ENCODE measurements around the gene UACA. TPM values are rescaled to one million over a fixed set of nuclear protein-coding genes. Genes with fewer than 3 reads are reported as not detected.

Gene UACA
- total RNA-seq, 1 donor: 149 TPM

DNA sequence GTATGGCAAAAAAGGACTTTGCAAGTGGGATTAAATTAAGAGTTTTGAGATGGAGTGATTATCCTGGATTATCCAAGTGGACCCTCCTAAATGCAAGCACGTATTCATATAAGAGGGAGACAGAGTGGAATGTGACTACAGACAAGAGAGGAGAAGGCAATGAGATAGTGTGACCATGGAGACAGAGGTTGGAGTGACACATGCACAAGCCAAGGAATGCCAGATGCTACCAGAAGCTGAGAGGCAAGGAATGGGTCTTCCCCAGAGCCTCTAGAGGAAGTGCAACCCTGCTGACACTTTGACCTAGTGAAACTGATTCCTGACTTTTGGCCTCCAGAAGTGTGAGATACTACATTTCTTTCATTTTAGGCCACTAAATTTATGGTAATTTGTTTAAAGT, 117.2 kb downstream of the UACA start:
- TF ChIP-seq CTCF (IDR thresholded peaks at IDR 0.05; ENCODE audit: insufficient read depth, low read length): no peak
- no peak overlapping the region for H3K4me3 ChIP-seq (ENCODE audit: low read depth, low read length)
- no peak for DNase-seq (ENCODE audit: low read depth)

DNA sequence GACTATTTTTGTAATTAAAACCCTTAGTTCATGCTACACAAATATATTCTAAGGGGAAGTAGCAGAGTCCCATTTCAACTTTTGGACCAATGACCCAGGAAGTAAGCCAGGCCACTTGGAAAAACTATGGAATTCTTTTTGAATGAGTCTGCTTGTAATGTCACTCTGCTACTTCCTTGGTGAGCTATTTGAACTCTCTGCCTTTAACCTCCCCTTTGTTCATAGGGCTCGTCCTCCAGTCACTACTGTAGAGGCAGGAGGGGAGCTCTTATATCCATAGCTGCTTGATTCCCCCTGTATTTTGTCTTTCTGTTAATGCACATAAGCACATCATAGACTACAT, 119.6 kb downstream of the UACA start:
- peak; percentile 47 for DNase-seq (ENCODE audit: low read depth)
- H3K4me3 ChIP-seq (ENCODE audit: low read depth, low read length): no peak overlapping the region
- no peak for TF ChIP-seq CTCF (IDR thresholded peaks at IDR 0.05; ENCODE audit: insufficient read depth, low read length)

DNA sequence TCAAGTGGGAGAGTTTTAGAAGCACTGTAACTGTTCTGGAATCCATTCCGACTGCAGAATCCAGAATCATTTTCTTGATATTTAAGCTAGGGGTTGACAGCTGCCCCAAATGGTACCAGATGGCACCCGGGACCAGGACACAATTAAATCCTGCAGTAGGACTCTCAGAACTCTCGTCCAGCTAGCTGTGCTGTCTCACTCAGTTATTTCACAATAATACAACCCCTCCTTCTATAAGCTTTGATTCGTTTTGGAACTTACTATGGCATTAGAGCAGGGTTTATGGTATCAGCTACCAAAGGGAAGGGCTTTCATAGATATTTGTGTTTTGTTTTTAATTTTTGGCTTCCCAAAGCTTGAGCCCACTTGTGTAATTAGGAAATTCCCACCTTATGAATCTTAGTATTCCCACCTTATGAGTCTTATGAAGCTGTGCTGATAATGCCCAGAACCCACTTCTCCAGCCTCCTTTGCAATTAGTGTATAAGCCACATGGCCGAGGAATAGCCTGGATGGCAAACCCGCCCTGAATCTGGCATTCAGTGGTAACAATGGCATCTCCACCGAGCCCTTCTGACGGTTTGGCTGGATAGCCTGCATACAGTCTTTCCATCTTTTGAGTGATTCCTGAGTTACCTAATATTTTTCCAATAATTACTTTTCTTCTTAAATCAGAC, 120.1 kb downstream of the UACA start:
- H3K4me3 ChIP-seq (ENCODE audit: low read depth, low read length): no peak overlapping the region
- no peak for DNase-seq (ENCODE audit: low read depth)
- no peak for TF ChIP-seq CTCF (IDR thresholded peaks at IDR 0.05; ENCODE audit: insufficient read depth, low read length)

DNA sequence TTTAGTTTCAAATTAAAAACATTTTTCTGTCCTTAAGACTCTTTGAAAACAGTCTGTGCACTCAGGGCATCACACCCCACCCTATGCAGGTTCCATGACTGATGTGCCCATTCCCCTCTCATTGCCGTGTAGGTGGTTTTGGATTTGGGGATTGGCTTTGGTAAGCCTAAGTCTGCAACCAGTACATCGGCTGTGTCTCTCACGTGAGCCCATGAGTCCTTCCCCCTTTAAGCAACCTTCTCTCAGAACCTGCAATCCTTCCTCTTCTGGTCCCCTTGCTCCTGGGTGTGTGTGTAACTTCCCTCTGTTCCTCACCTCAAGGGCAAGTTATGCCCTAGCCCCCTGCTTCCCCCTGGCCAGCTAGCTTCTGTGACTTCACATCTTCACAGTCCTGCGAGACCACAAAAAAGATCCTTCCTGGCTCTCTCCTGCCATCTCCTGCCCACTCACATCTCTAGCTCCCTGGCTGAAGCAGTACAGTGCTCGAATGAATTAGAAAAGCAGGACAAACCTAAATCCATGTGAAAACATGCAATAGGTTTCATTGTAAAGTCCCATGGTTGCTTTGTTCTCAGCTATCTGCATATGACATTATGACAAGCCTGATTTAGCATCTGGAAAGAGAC, 126.7 kb downstream of the UACA start:
- DNase-seq (ENCODE audit: low read depth): peak; percentile 45
- peak; percentile 58 for TF ChIP-seq CTCF (IDR thresholded peaks at IDR 0.05; ENCODE audit: insufficient read depth, low read length)

GRCh38 chr15:70635895-70636294, 127.5 kb downstream of the UACA start:
- no peak for TF ChIP-seq CTCF (IDR thresholded peaks at IDR 0.05; ENCODE audit: insufficient read depth, low read length)
- H3K4me3 ChIP-seq (ENCODE audit: low read depth, low read length): no peak overlapping the region
- DNase-seq (ENCODE audit: low read depth): no peak

More for the DNA sequence above, 126.7 kb downstream of the UACA start:
- no peak overlapping the region for H3K4me3 ChIP-seq (ENCODE audit: low read depth, low read length)

- no peak overlapping the region for H3K4me3 ChIP-seq (ENCODE audit: low read depth, low read length)
- TF ChIP-seq CTCF (IDR thresholded peaks at IDR 0.05; ENCODE audit: insufficient read depth, low read length): no peak
- peak; percentile 20 for DNase-seq (ENCODE audit: low read depth)
Observed at GRCh38 chr15:70633991-70634390, 129.4 kb downstream of the UACA start.

Data from fibroblast of the aortic adventitia (primary cell).